Common myeloid progenitor, CD34-positive (primary cell): ENCODE data around the gene ELAC2.

Experiments used
- CTCF ChIA-PET: fragments of 350-600 bp; sonication (Branson Sonifier 250); formaldehyde crosslinking; loops from one replicate; lab custom pipeline; 2021; ENCODE audit warnings: antibody characterized with exemption; lab: Charles Lee
- POLR2A ChIA-PET: fragments of 350-600 bp; sonication (Branson Sonifier 250); formaldehyde crosslinking; loops from one replicate; lab custom pipeline; 2021; ENCODE audit warnings: antibody characterized with exemption; lab: Charles Lee
- DNase-seq, 3 donors: peaks; one replicate each; pipeline versions ENCODE4 v3.0.0 to v3.0.0-alpha.2; 2013
- H3K27ac ChIP-seq, 2 experiments: 1 replicate in 1 of 2; 2 replicates in 1 of 2; pipeline ENCODE4 v1.7.0; 2013; ENCODE audit warnings: inconsistent platforms in 2 of 2, low read length in 2 of 2, mild to moderate bottlenecking in 2 of 2, low read depth in 1 of 2, moderate library complexity in 1 of 2; ENCODE audit not compliant: severe bottlenecking in 2 of 2, insufficient read depth in 1 of 2, poor library complexity in 1 of 2
- H3K27me3 ChIP-seq, 5 experiments: replicated peaks in 2 of 5; 1 replicate in 3 of 5; 2 replicates in 2 of 5; pipeline versions ENCODE4 v1.6.1 to v1.7.0; 2013; ENCODE audit warnings: low read length in 4 of 5, mild to moderate bottlenecking in 2 of 5, moderate library complexity in 2 of 5, inconsistent platforms in 1 of 5; ENCODE audit not compliant: insufficient read depth in 5 of 5, control insufficient read depth in 4 of 5
- H3K36me3 ChIP-seq, 4 experiments: 1 replicate in 2 of 4; 2 replicates in 2 of 4; pipeline versions ENCODE4 v1.6.1 to v1.7.0; 2013; ENCODE audit warnings: low read length in 3 of 4, control low read depth in 1 of 4, mild to moderate bottlenecking in 1 of 4; ENCODE audit not compliant: control insufficient read depth in 4 of 4, insufficient read depth in 4 of 4
- H3K4me1 ChIP-seq, 4 experiments: 1 replicate in 3 of 4; 2 replicates in 1 of 4; pipeline versions ENCODE4 v1.6.1 to v1.7.1; 2013; ENCODE audit warnings: low read length in 3 of 4, mild to moderate bottlenecking in 3 of 4, control low read depth in 1 of 4, inconsistent platforms in 1 of 4, moderate library complexity in 1 of 4; ENCODE audit not compliant: control insufficient read depth in 4 of 4, insufficient read depth in 4 of 4; ENCODE audit errors: control extremely low read depth in 1 of 4
- H3K4me3 ChIP-seq, 7 experiments: 1 replicate in 4 of 7; 2 replicates in 3 of 7; pipeline versions ENCODE4 v1.5.1 to v1.7.0; 2013; ENCODE audit warnings: mild to moderate bottlenecking in 7 of 7, low read length in 6 of 7, moderate library complexity in 6 of 7, inconsistent platforms in 2 of 7, low read depth in 2 of 7, control low read depth in 1 of 7; ENCODE audit not compliant: insufficient read depth in 4 of 7, control insufficient read depth in 1 of 7; ENCODE audit errors: extremely low read depth in 1 of 7
- H3K9me3 ChIP-seq, 5 experiments: 1 replicate in 4 of 5; 2 replicates in 1 of 5; pipeline versions ENCODE4 v1.6.1 to v1.7.1; 2013; ENCODE audit warnings: low read length in 4 of 5, mild to moderate bottlenecking in 2 of 5, inconsistent platforms in 1 of 5, low read depth in 1 of 5, moderate library complexity in 1 of 5; ENCODE audit not compliant: control insufficient read depth in 4 of 5, insufficient read depth in 2 of 5; ENCODE audit errors: control extremely low read depth in 1 of 5
- WGBS: methylation state at CpG from one replicate; pipeline ENCODE4 v1.1.5; 2013; ENCODE audit not compliant: insufficient coverage; 5-methylcytosine and 5-hydroxymethylcytosine counted together

Gene ELAC2

DNA sequence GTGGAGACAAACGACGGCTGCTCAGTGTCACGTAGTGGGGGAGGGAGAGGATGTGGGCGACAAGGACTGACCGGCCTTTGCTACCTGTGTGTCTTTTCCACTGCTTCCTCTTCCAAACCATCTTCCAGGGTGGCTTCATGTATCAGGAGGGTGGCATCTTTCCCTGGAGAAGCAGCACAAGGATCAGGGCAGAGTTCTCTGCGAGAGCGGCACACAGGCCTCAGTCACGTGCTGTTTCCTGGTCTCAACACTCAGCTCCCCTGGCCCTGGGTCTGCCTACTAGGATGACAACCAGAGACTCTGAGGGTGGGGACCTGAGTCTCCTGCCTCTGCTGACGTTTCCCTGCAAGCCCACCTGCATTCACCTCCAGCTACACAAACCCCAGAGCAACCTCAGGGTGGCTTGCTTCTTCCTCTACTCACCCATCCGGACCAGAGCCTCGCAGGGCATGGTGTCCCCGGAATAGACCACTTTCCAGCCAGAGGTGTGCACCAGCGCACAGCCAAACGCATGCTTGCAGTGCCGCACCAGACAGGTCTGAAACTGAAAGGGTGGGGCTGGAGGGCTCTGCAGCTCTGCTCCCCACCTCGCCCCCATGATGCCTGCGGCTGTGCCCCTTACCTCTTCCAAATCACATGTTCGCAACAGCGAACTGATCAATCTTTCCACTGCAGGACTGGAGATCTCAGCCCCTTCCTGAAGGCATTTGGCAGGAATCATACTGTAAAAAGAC, 23.3 kb downstream of the ELAC2 start:
- H3K4me1 ChIP-seq = no peaks in the 10 kb centered on the region
- peaks cover 14 to 98% (median 80%) of the 10 kb centered on the region in 4 experiments for H3K36me3 ChIP-seq
- DNase-seq = no peak
- ChIA-PET CTCF (interaction anchor here (0.7 kb wide), 1 partner anchor 14 kb away, joined by 4 read pairs; no protein-coding TSS in a partner anchor), POLR2A (no interaction called here)
- no peaks in the 10 kb centered on the region for H3K9me3 ChIP-seq
- no peaks in the 10 kb centered on the region for H3K27me3 ChIP-seq
- 97% methylated on average over 15 of the region's 19 CpGs for WGBS
- H3K27ac ChIP-seq = no peak overlapping the region
- H3K4me3 ChIP-seq = no peak overlapping the region

DNA sequence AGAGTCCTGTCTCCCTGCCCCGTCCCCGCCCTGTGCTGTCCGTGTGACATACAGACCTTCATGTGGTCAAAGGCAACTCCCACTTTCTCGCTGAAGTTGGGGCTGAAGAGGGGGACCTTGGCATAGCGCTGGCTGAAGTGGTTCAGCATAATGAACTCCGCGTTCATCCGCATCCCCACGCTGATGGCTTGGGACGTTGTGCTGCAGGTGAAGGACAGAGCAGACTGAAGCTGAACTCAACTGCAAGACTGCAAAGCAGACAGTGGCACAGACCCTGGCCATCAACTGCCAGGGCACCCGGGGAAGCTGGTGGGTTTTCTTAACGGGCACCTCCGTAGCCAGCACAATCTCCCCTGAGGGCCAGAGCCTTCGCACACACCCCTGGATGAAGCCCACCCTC, 24.2 kb downstream of the ELAC2 start:
- no peak overlapping the region for H3K27ac ChIP-seq

DNA sequence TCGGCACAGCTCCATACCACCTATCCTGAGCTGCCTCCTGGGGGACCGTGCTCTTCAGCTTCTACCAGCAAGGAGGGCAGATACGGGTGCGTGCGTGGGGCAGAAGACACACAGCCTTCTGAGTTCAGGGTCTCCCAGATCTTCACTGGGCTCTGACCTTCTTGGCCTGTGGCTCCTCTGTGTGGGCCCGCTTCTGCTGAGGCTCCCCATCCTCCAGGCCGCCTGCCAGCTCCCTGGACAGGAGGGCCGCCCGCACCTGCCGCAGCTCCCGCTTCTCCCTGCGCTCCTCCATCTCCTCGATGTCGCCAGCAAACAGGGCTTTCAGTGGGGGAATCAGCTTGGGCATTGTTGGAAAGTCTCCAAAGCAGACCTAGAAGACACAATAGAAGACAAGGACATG, 25.2 kb downstream of the ELAC2 start:
- no peaks in the 10 kb centered on the region for H3K4me1 ChIP-seq
- no peaks in the 10 kb centered on the region for H3K9me3 ChIP-seq
- POLR2A ChIA-PET = no interaction called here
- no peak overlapping the region for H3K27ac ChIP-seq
- WGBS = 100% methylated on average over 8 of the region's 14 CpGs
- H3K36me3 ChIP-seq = peaks cover 9 to 81% (median 65%) of the 10 kb centered on the region in 4 experiments
- CTCF ChIA-PET = interaction anchor here (1.6 kb wide), 1 partner anchor 12 kb away, joined by 6 read pairs; no protein-coding TSS in a partner anchor
- H3K4me3 ChIP-seq = no peak overlapping the region
- H3K27me3 ChIP-seq = no peaks in the 10 kb centered on the region
- DNase-seq = no peak

More for the DNA sequence above, 24.2 kb downstream of the ELAC2 start:
- H3K36me3 ChIP-seq = peaks cover 14 to 90% (median 73%) of the 10 kb centered on the region in 4 experiments
- no peaks in the 10 kb centered on the region for H3K4me1 ChIP-seq
- DNase-seq = no peak
- no peak overlapping the region for H3K4me3 ChIP-seq
- no peaks in the 10 kb centered on the region for H3K9me3 ChIP-seq
- ChIA-PET CTCF (interaction anchor here (1.6 kb wide), 1 partner anchor 11 kb away, joined by 6 read pairs; no protein-coding TSS in a partner anchor), POLR2A (no interaction called here)
- no peaks in the 10 kb centered on the region for H3K27me3 ChIP-seq
- WGBS = 93% methylated on average over 14 of the region's 14 CpGs

DNA sequence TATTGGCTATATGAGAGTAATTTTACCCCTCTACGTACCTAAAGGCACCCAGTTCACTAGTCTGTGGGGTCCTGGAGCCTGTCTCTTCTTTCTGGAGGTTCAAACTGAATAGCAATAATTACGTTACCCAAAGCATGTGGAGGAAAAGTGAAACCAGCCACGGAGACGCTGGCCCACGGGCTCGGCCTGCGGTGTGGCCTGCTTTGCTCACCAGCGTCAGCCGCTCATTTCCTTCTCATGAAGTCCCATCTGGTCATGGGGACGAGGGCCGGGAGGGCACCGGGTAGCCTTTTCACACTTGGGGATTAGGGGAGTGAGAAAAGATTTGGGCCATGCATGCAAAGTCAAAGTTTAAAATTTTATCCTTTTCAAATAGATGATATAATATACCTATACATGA, 26.9 kb downstream of the ELAC2 start:
- ChIA-PET CTCF (no interaction called here), POLR2A (no interaction called here)
- H3K36me3 ChIP-seq = peaks cover 7 to 63% (median 53%) of the 10 kb centered on the region in 4 experiments
- H3K9me3 ChIP-seq = no peaks in the 10 kb centered on the region
- no peaks in the 10 kb centered on the region for H3K27me3 ChIP-seq
- H3K4me3 ChIP-seq = no peak overlapping the region
- no peak overlapping the region for H3K27ac ChIP-seq
- H3K4me1 ChIP-seq = no peaks in the 10 kb centered on the region
- DNase-seq = no peak
- WGBS = 98% methylated on average over 8 of the region's 12 CpGs

DNA sequence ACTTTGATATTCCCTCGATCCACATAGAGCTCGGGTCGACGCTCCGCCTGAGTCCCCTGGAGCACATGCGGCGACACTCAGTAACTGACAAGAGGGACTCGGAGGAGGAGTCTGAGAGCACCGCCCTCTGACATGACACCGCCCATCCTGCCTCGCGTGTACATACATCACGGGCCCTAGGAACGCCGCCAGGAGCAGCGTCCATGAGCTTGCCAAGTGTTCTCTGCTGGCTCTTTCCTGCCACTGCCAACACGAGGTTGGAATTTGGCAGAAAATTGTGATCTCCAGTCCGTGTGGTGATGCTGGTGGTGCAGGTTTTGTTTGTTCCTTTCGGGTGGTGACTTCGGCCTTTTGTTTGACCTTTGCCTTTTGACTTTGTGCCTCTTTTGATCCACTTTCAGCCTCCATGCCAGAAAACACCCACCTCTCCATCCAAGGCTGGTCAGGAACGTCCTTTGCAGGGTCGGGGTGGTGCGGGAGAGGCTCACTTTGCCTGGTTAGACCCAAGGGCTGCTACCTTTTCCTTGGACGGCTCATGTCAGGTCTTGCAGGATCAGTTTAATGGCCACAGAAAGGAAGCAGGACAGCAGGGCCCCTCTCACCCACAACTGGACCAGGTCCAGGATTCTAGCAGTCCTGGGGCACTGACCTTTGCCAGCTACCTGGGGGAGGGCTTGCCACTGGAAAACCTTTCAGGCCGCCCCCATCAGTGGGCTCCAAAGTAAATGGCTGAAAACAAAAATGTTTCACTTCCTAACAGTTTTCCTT, 27.6 kb downstream of the ELAC2 start:
- H3K27me3 ChIP-seq = no peaks in the 10 kb centered on the region
- H3K4me3 ChIP-seq = no peak overlapping the region
- peaks cover 7 to 56% (median 46%) of the 10 kb centered on the region in 4 experiments for H3K36me3 ChIP-seq
- no peaks in the 10 kb centered on the region for H3K4me1 ChIP-seq
- no peaks in the 10 kb centered on the region for H3K9me3 ChIP-seq
- ChIA-PET POLR2A (no interaction called here), CTCF (interaction anchor here (0.9 kb wide), 1 partner anchor 14 kb away, joined by 3 read pairs; no protein-coding TSS in a partner anchor)
- WGBS = 96% methylated on average over 25 of the region's 25 CpGs
- H3K27ac ChIP-seq = no peak overlapping the region
- no peak for DNase-seq

- no peak for DNase-seq
- H3K4me1 ChIP-seq = no peaks in the 10 kb centered on the region
- H3K27me3 ChIP-seq = no peaks in the 10 kb centered on the region
- H3K4me3 ChIP-seq = no peak overlapping the region
- H3K27ac ChIP-seq = no peak overlapping the region
- H3K36me3 ChIP-seq = peaks cover 3 to 25% (median 15%) of the 10 kb centered on the region in 4 experiments
- 85% methylated on average over 12 of the region's 12 CpGs for WGBS
- CTCF ChIA-PET = no interaction called here
- H3K9me3 ChIP-seq = no peaks in the 10 kb centered on the region
- POLR2A ChIA-PET = no interaction called here
Observed at GRCh38 chr17:12987120-12987519, 30.7 kb downstream of the ELAC2 start.
